Tongue (tissue), 2 donors: ENCODE data around the gene KRT34. TPM values are rescaled to one million over a fixed set of nuclear protein-coding genes. Genes with fewer than 3 reads are reported as not detected.
"Not testable (repeated sequence)": the region's sequence is repeated elsewhere in the genome, so short reads cannot be mapped to it uniquely, and the experiment has no call there.

Experiments
- DNase-seq: peaks from one replicate; pipeline ENCODE4 v3.0.0-alpha.2; 2015
- total RNA-seq: library from RNA; depleted of rRNA; stranded (reverse); fragments of >200 nt; gene quantifications from one replicate; pipeline ENCODE4 v1.2.3, GENCODE V29; 2014

Gene KRT34
- total RNA-seq, 1 donor from 2014 or later = 0.51 TPM

- no peak for DNase-seq
Measured at GRCh38 chr17:41363881-41364280, 18.2 kb downstream of the KRT34 start.

- DNase-seq = no peak
Measured at GRCh38 chr17:41360296-41360995, 21.7 kb downstream of the KRT34 start.

GRCh38 chr17:41354536-41354935 is 27.6 kb downstream of the KRT34 start:
- DNase-seq = no peak

GRCh38 chr17:41352597-41353366 is 29.3 kb downstream of the KRT34 start:
- no peak for DNase-seq

- no peak for DNase-seq
Measured at GRCh38 chr17:41351177-41351576, 30.9 kb downstream of the KRT34 start.

- DNase-seq = not testable (repeated sequence)
Measured at GRCh38 chr17:41350381-41350878, 31.7 kb downstream of the KRT34 start, which contains the start of gene KRT33A. KRT33A (minus strand) TSS chr17:41350828; CDS start chr17:41350767, 61 bp downstream.

GRCh38 chr17:41347869-41348760 is 34.0 kb downstream of the KRT34 start:
- DNase-seq = no peak

- not testable (repeated sequence) for DNase-seq
Measured at GRCh38 chr17:41346421-41346820, 35.7 kb downstream of the KRT34 start.

- DNase-seq = no peak
Measured at GRCh38 chr17:41345992-41346391, 36.1 kb downstream of the KRT34 start.

- no peak for DNase-seq
Measured at GRCh38 chr17:41343029-41343428, 39.1 kb downstream of the KRT34 start.

- no peak for DNase-seq
Measured at GRCh38 chr17:41340934-41341861, 40.9 kb downstream of the KRT34 start.

GRCh38 chr17:41340494-41340893 is 41.6 kb downstream of the KRT34 start:
- DNase-seq = no peak

GRCh38 chr17:41339571-41340172 is 42.4 kb downstream of the KRT34 start:
- no peak for DNase-seq

- DNase-seq = peak; percentile 69
Measured at GRCh38 chr17:41338961-41339485, 43.1 kb downstream of the KRT34 start.

GRCh38 chr17:41335747-41336146 is 46.4 kb downstream of the KRT34 start:
- no peak for DNase-seq

GRCh38 chr17:41334385-41335305 is 47.5 kb downstream of the KRT34 start:
- no peak for DNase-seq

GRCh38 chr17:41333836-41334235 is 48.3 kb downstream of the KRT34 start:
- DNase-seq = no peak

GRCh38 chr17:41333098-41333497 is 49.0 kb downstream of the KRT34 start:
- no peak for DNase-seq

- DNase-seq = no peak
Measured at GRCh38 chr17:41332239-41332638, 49.9 kb downstream of the KRT34 start.
